HG03378 (cell line): ENCODE measurements around the gene TBC1D23.
A peak's percentile ranks its signal among the peaks of the same experiment; 100 is the strongest.
"Not testable (repeated sequence)": the region's sequence is repeated elsewhere in the genome, so short reads cannot be mapped to it uniquely, and the experiment has no call there.

Experiments used
- ATAC-seq: cut with Tn5 transposase; IDR thresholded peaks from one replicate; pipeline ENCODE4 v1.9.1; 2021; ENCODE audit warnings: mild to moderate bottlenecking, moderate library complexity; ENCODE audit not compliant: unreplicated experiment

Gene TBC1D23

GRCh38 chr3:100339786-100340185, 79.0 kb downstream of the TBC1D23 start:
- ATAC-seq: no peak

DNA sequence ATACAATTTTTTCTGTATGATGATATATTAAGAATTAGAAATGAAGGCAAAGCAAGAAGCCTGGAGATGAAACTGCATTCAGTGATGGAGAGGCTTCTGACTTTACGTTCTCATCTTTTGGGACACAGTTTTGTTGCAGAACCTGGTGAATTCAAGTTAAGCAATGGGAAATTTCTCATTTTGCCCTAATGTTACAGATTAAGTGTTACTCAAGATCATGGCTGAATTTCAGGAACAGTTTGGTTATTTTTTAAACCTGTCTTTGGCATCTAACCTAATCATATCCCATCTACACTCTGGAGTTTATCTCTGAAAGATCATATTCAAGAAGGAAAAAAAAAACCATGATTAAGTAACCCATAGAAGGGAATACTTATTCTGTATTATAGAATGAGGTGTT, 79.7 kb downstream of the TBC1D23 start:
- no peak for ATAC-seq

DNA sequence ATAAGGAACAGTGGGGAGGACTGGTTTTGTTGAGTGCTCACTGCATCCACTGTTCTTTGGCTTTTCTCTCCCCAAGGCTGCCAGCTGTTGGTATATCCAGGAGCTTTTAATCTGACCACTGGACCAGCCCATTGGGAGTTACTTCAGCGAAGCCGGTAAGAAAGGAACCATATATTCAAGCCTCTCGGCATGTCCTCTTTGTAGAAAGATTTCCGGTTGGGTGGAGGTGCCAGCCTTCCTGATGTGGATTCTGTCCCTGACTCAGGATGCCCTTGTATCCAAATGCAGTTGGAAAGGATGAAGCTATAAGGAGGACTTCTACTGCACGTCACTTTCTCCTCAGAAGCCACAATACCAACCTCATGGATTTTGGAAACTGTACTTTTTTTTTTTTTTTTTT, 87.9 kb downstream of the TBC1D23 start:
- no peak for ATAC-seq

GRCh38 chr3:100351770-100352169, 91.0 kb downstream of the TBC1D23 start:
- ATAC-seq: not testable (repeated sequence)

GRCh38 chr3:100352296-100353231, 91.8 kb downstream of the TBC1D23 start:
- no peak for ATAC-seq

DNA sequence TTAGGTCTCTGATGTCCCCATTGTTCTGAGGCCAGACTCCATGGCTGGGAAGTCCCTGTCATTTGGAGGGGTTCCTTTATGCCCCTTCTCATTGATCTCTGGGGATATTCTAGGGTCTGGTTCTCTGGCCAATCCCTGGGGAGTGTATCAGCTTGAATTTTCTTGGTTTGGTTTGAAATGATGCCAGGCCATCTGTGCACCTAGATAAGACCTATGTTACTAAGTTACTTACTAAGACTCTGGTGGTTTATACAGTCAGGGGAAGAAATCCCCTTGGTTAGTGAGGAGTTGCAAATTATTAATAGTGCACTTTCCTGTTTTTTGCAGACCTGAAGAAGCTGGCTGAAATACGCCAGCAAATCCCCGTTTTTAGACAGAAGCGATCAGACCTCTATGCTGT, 94.1 kb downstream of the TBC1D23 start:
- ATAC-seq: peak; percentile 73

DNA sequence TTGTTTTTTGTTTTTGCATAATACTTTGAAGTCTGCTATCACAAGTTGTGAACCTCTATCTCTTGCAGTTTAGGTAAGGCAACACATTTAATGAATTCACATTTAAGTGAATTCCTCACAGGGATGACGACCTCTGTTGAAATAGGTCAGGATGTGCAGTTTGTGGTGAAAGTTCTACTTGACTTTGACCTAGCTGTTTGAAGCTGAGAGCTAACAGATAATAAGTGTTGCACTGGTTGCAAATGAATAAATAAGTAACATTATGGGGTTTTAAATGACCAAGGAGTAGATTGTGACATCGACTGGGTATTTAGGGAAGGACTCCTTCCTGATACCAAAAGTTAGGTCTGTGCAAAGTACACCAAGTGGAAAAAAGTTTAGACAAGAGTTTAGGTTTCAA, 97.6 kb downstream of the TBC1D23 start:
- ATAC-seq: no peak

GRCh38 chr3:100359035-100359434, 98.2 kb downstream of the TBC1D23 start:
- ATAC-seq: no peak

DNA sequence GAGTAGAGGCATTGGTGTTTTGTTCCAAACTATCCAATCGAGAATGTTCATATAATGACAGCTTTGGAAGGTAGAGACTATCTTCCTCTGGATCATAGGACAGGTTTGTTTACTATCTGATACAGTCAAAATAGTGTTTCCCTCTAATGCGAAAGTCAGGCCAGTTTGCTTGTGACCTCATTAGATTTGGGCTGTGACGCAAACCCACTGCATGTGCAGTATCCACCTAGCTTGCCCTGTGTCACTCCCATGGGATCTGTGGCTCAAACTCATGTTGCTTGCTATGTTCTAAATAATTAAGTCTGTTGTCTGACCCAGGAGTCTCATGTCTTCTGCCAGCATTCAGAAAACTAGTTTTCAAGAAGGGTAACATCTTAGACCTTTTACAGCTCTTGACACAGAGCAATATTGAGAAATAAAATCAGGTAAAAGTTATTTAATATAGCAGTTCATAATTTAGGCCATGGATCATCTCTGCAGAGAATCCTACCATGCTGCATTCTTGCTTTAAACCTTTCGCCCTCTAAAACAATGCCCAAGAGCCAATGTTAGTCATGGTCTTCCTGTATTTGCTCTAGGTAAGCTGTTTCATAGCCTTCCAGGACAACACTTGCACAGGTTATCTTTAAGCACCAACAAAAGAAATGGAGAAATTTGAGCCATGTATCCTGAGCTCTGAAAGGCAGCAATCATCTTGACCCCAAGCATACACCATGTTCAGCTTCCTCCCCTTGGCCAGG, 100.1 kb downstream of the TBC1D23 start:
- no peak for ATAC-seq

GRCh38 chr3:100361897-100362296, 101.1 kb downstream of the TBC1D23 start:
- ATAC-seq: no peak

DNA sequence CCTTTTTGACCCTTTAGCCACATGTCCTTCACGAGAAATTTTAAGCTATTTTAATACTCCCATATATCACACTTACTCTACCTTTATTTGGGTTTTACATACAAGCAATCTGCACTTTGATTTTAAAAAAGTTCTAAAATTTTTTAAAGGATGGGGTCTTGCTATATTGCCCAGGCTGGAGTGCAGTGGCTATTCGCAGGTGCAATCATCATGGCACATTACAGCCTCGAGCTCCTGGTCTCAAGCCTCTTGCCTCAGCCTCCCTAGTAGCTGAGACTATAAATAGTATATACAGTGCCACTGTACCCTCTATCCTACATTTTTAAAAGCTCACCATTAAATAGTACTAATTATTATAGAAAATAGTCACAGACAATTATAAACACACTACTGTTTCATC, 103.6 kb downstream of the TBC1D23 start:
- no peak for ATAC-seq

- no peak for ATAC-seq
Measured at GRCh38 chr3:100366424-100366823, 105.6 kb downstream of the TBC1D23 start.

DNA sequence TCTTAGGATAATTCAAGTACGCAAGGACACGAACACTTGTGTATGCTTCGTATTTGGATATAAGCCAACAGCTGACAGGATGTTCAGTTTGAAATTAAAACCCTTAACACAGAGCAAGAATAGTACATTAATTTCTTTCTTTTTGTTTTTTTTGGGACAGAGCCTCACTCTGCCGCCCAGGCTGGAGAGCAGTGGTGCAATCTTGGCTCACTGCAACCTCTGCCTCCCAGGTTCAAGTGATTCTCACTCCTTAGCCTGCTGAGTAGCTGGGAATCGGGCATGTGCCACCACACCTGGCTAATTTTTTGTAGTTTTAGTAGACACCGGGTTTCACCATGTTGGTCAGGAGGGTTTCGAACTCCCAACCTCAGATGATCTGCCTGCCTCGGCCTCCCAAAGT, 107.6 kb downstream of the TBC1D23 start:
- ATAC-seq: no peak

DNA sequence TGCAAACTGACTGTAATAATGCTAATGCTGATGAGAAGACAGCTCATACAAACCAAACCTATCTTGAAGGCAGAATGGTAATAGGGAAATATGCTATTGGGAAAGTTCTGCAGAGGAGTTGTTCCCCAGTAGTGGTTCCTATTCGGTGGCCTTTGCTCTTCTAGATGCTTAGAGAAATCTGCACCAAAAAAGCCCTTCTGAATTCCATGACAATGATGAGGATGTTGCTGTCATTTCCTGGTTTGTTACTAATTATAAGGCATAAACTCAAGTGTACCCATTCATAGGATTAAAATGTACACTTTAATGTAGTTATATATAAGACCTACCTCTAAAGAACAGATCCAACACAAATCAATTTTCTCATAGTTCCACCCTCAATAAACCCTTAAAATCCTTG, 110.0 kb downstream of the TBC1D23 start:
- ATAC-seq: no peak

- ATAC-seq: no peak
Measured at GRCh38 chr3:100374521-100374920, 113.7 kb downstream of the TBC1D23 start.
